OCI-LY7 (cell line): ENCODE measurements around the gene NOL4L.

Source experiments
- CTCF ChIP-seq: fragments of 200-600 bp; sonication (generic); conservative IDR thresholded peaks from 2 replicates; pipeline ENCODE4 v1.5.1; 2014; ENCODE audit warnings: mild to moderate bottlenecking, antibody characterized with exemption, low read length, moderate library complexity, mixed read lengths
- EZH2phosphoT487 ChIP-seq: fragments of 200-600 bp; sonication (generic); IDR thresholded peaks from 2 replicates; pipeline ENCODE4 v1.6.1; 2018; ENCODE audit warnings: low read depth, borderline replicate concordance, mild to moderate bottlenecking, mixed run types, antibody characterized with exemption, low read length, moderate library complexity, mixed read lengths

GRCh38 chr20:32596681-32597252 lies 11.6 kb upstream of the NOL4L start:
- TF ChIP-seq CTCF (no peak), EZH2phosphoT487 (no peak)
